K562 treated with DMSO at 1 percent for 4 hours (cell line): Measurements from ENCODE around the gene KRT76. TPM values are rescaled to one million over a fixed set of nuclear protein-coding genes. Genes with fewer than 3 reads are reported as not detected.

Experiments
- total RNA-seq: library from RNA; unstranded; fragments of 300-600 nt; gene quantifications from 2 replicates; pipeline ENCODE4 v1.2.3, GENCODE V29; 2022; ENCODE audit not compliant: insufficient read depth

Gene KRT76
- total RNA-seq = not detected in 2 replicates

DNA sequence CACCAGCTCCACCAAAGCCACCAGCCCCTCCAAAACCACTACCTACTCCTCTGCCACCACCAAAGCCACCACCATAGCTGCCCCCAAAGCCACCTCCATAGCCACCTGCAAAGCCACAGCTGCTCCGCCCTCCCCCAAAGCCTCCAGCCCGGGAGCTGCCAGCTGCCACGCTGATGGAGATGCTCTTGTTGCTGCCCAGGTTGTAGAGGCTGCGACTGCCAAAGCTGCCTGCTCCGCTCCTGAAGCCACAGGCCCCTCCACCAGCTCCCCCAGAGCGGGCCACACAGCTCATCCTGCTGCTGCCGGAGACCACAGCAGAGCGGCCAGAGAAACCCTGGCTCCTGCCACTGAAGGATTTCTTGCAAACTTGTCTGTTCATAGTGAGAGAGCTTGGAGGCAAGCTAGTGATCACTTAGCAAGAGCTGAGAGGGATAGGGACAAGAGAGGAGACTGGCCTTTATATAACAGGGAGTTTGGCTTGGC, at the start of gene KRT76:
Gene KRT76 (minus strand): TSS at position 433 of the 483 bp plus-strand sequence. CDS start 54 bp downstream, at position 379.

DNA sequence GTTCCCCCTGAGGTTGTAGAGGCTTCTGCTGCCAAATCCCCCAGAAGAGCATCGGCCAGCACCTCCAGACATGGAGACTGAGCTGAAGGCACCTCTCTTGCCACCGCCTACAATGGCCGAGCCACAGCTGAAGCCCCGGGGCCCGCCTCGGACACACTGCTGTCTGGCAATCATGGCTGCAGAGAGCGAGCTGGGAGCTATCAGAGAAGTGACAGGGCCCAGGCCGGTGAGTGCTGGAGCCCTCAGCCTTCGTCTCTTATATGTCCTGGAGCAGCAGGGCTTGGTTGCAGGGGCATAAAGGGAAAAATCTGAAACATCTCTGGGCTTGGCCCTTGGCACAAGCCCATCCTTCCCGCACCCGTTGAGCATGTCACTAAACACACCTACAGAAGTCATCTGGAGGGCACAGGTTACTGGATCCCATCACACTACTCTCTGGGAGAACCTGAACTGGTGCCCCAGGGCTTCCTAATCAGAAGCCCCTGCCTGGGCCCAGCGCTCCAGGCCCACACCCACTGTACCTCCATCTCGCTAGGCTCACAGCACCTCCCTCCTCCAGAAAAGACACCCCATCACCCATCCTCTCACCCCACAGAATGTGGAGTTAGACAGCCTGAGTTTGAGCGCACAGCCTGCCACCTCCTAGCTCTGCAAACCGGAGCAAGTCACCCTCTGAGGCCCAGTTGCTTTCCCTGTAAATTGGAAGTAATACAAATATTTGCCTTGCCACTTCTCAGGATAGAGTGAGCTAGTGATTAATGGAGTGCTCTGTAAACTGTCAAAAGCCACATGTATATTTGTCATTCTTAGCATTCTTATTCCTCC, 37.0 kb upstream of the KRT76 start, which contains the start of gene KRT4:
Gene KRT4 (minus strand): TSS at position 232 of the 825 bp plus-strand sequence. CDS start 58 bp downstream, at position 174.

DNA sequence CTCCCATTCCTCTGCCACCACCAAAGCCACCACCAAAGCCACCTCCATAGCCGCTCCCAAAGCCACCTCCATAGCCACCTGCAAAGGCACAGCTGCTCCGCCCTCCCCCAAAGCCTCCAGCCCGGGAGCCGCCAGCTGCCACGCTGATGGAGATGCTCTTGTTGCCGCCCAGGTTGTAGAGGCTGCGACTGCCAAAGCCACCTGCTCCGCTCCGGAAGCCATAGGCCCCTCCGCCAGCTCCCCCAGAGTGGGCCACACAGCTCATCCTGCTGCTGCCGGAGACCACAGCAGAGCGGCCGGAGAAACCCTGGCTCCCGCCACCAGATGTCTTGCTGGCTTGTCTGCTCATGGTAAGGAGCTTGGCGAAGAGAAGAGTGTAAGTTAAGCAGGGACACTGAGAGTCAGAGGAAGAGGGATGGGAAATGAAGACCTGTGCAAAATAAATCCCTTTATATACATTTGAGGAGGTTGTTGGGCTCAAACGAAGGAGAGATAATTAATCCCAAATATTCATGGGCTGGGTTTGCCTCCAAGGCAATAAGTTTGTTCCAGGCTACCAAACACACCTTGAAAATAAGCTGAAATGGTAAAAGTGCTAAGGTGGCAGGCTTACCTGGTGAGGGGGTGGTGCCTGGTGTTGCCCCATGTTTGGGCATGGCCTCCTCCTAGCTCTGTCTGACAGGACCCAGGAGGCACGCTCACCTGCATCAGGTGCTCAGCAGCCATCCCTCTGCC, 18.7 kb upstream of the KRT76 start, which contains the start of gene KRT3:
Gene KRT3 (minus strand): TSS at position 424 of the 735 bp plus-strand sequence. CDS start 75 bp downstream, at position 349.

Other genes with a start within 250 kb of the KRT76 start
- not detected in 2 replicates for gene KRT71, start 224.2 kb downstream of the KRT76 start, total RNA-seq
- not detected in 2 replicates for gene KRT74, start 203.5 kb downstream of the KRT76 start, total RNA-seq
- gene KRT72, start 175.9 kb downstream of the KRT76 start, total RNA-seq = 0.35 TPM in 1 of 2 replicates, not detected in the other
- gene KRT73, start 158.8 kb downstream of the KRT76 start, total RNA-seq = not detected in 2 replicates
- 0.84 TPM in 1 of 2 replicates, not detected in the other for gene KRT2, start 125.1 kb downstream of the KRT76 start, total RNA-seq
- gene KRT1, start 96.9 kb downstream of the KRT76 start, total RNA-seq = not detected in 2 replicates
- gene KRT77, start 73.8 kb downstream of the KRT76 start, total RNA-seq = not detected in 2 replicates
- not detected in 2 replicates for gene KRT3, start 18.8 kb upstream of the KRT76 start, total RNA-seq
- not detected in 2 replicates for gene KRT4, start 36.8 kb upstream of the KRT76 start, total RNA-seq
- not detected in 2 replicates for gene KRT79, start 57.0 kb upstream of the KRT76 start, total RNA-seq
- gene KRT78, start 71.6 kb upstream of the KRT76 start, total RNA-seq = not detected in 2 replicates
- 491 and 520 TPM in 2 replicates for gene KRT8, start 127.7 kb upstream of the KRT76 start, total RNA-seq
- gene KRT18, start 171.8 kb upstream of the KRT76 start, total RNA-seq = 335 and 369 TPM in 2 replicates
- gene EIF4B, start 229.1 kb upstream of the KRT76 start, total RNA-seq = 328 TPM in 2 replicates